ENCODE results near the gene ZNF521.

The ZNF521 gene

GRCh38 chr18:25256439-25256838 lies 95.5 kb downstream of the ZNF521 start:
- H3K36me3 ChIP-seq: no peaks in the 10 kb centered on the region
- no peak overlapping the region for H3K9ac ChIP-seq
- no peaks in the 10 kb centered on the region for H3K4me1 ChIP-seq
- no peaks in the 10 kb centered on the region for H3K9me3 ChIP-seq
- no peak overlapping the region for H3K27ac ChIP-seq
- no peaks in the 10 kb centered on the region for H4K20me1 ChIP-seq
- no peak for TF ChIP-seq Cebpa-rat (IDR thresholded peaks at IDR 0.05)
- no peak overlapping the region for H3K4me2 ChIP-seq
- no peaks in the 10 kb centered on the region for H3K27me3 ChIP-seq
- no peak overlapping the region for H3K4me3 ChIP-seq

- TF ChIP-seq Cebpa-rat (IDR thresholded peaks at IDR 0.05): no peak
- Histone ChIP-seq H3K36me3 (no peaks in the 10 kb centered on the region), H3K27me3 (no peaks in the 10 kb centered on the region), H3K4me1 (no peaks in the 10 kb centered on the region), H3K4me3 (no peak overlapping the region), H3K9ac (no peak overlapping the region), H3K27ac (no peak overlapping the region), H3K4me2 (no peak overlapping the region), H4K20me1 (no peaks in the 10 kb centered on the region), H3K9me3 (no peaks in the 10 kb centered on the region)
These were observed 98.2 kb downstream of the ZNF521 start for GRCh38 chr18:25253779-25254178.

DNA sequence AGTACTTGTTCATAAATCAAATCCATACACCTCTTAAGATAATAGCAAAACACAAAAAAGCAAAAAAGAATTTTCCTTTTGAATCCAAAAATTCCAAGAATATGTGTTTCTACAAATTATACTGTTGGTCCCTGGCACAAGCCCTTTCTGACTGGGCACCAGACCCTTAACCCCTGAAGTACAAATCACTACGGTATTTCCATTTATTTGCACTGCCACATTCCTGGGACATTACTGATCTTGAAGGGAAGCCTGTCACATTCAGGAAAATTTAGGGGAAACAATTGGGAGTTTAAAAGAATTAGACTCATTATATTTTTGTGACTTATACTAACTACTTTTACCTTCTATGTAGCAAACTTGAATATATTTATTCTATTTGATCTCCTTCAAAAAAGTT lies 98.8 kb downstream of the ZNF521 start:
- H3K4me3 ChIP-seq: no peak overlapping the region
- no peaks in the 10 kb centered on the region for H4K20me1 ChIP-seq
- no peaks in the 10 kb centered on the region for H3K27me3 ChIP-seq
- no peak for TF ChIP-seq Cebpa-rat (IDR thresholded peaks at IDR 0.05)
- H3K36me3 ChIP-seq: no peaks in the 10 kb centered on the region
- H3K9ac ChIP-seq: no peak overlapping the region
- H3K4me2 ChIP-seq: no peak overlapping the region
- no peaks in the 10 kb centered on the region for H3K9me3 ChIP-seq
- H3K27ac ChIP-seq: no peak overlapping the region
- H3K4me1 ChIP-seq: no peaks in the 10 kb centered on the region

DNA sequence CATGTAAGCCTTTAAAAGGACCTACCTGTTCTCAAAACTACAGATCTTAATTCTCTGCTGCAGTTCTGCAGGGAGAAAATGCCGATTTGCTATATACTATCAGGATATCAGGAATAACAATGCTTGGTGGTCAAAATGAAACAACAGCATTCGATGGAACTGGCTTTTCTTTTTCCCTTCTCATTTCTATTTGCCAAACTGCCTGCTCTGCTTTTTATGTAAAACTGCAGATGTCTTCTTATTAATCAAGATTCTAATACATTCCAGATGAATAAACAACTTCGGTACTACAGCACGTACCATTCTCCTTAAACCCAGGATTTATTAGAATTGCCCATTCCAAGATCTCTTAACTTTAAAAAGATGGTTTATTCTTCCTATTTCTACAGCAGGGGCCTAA lies 100.9 kb downstream of the ZNF521 start:
- no peaks in the 10 kb centered on the region for H3K36me3 ChIP-seq
- no peaks in the 10 kb centered on the region for H3K9me3 ChIP-seq
- H3K9ac ChIP-seq: no peak overlapping the region
- no peaks in the 10 kb centered on the region for H4K20me1 ChIP-seq
- no peaks in the 10 kb centered on the region for H3K27me3 ChIP-seq
- H3K4me3 ChIP-seq: no peak overlapping the region
- H3K4me1 ChIP-seq: no peaks in the 10 kb centered on the region
- H3K4me2 ChIP-seq: no peak overlapping the region
- TF ChIP-seq Cebpa-rat (IDR thresholded peaks at IDR 0.05): no peak
- H3K27ac ChIP-seq: no peak overlapping the region

DNA sequence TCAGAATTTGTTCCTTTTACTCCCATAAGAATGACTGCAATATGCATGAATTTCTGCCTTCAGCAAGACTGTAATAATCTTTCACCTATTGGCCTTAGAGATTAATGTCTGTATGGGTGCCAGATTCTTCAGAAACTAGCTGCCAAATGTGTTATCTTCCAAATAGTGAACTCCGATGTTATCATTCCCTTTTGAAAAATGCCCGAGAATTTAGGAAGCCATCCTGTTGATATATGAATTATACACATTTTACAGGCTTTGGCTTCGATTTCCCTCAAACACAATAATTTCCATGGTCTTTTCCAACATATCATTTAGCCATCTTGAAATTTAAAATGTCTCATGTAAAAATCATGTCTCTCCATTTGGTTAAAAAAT lies 101.5 kb downstream of the ZNF521 start:
- TF ChIP-seq Cebpa-rat (IDR thresholded peaks at IDR 0.05): no peak
- Histone ChIP-seq H4K20me1 (no peaks in the 10 kb centered on the region), H3K27me3 (no peaks in the 10 kb centered on the region), H3K4me1 (no peaks in the 10 kb centered on the region), H3K36me3 (no peaks in the 10 kb centered on the region), H3K4me2 (no peak overlapping the region), H3K9me3 (no peaks in the 10 kb centered on the region), H3K4me3 (no peak overlapping the region), H3K27ac (no peak overlapping the region), H3K9ac (no peak overlapping the region)

DNA sequence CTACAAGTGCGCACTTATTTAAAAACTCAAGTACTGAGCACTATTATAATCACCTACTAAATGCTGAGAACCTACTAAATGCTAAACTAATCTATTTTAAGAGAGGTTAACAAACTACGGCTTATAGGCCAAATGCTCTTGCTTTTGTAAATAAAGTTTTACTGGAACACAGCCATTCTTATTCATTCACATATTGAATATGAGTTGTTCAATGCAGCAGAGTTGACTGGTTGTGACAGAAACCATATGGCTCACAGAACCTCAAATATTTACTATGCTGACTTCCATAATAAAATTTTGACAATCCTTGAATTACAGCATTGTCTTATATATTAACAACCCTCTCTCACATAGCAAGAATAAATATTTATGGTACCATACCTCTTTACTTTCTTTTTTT lies 103.2 kb downstream of the ZNF521 start:
- H3K9ac ChIP-seq: no peak overlapping the region
- H3K4me3 ChIP-seq: no peak overlapping the region
- H4K20me1 ChIP-seq: no peaks in the 10 kb centered on the region
- no peak overlapping the region for H3K4me2 ChIP-seq
- H3K9me3 ChIP-seq: no peaks in the 10 kb centered on the region
- H3K27me3 ChIP-seq: no peaks in the 10 kb centered on the region
- no peak for TF ChIP-seq Cebpa-rat (IDR thresholded peaks at IDR 0.05)
- H3K27ac ChIP-seq: no peak overlapping the region
- no peaks in the 10 kb centered on the region for H3K36me3 ChIP-seq
- no peaks in the 10 kb centered on the region for H3K4me1 ChIP-seq

DNA sequence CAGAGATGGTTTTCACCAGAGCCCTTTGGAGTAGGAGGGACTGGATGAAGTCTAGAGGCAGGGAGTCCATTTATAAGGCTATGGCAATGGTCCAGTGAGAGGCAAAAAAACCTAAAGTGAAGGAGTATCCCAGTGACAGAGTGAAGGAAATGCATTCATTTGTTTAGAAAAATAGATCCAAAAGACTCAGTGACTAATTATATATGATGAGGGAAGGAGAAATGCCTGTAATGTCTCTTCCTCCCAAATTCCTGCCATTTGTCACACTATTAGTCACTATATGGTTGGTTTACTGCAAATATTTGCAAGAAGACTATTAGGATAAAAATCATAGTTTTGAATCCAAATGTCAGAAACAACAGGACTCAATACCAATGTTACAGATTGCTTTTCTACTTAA lies 104.2 kb downstream of the ZNF521 start:
- H3K4me3 ChIP-seq: no peak overlapping the region

GRCh38 chr18:25244924-25245698 lies 106.9 kb downstream of the ZNF521 start:
- no peak for TF ChIP-seq Cebpa-rat (IDR thresholded peaks at IDR 0.05)
- Histone ChIP-seq H4K20me1 (no peaks in the 10 kb centered on the region), H3K4me3 (no peak overlapping the region), H3K9ac (no peak overlapping the region), H3K27ac (no peak overlapping the region), H3K9me3 (no peaks in the 10 kb centered on the region), H3K4me1 (no peaks in the 10 kb centered on the region), H3K27me3 (no peaks in the 10 kb centered on the region), H3K36me3 (no peaks in the 10 kb centered on the region), H3K4me2 (no peak overlapping the region)

More for the DNA sequence above, 104.2 kb downstream of the ZNF521 start:
- no peak overlapping the region for H3K4me2 ChIP-seq
- H3K9me3 ChIP-seq: no peaks in the 10 kb centered on the region
- no peaks in the 10 kb centered on the region for H4K20me1 ChIP-seq
- H3K27ac ChIP-seq: no peak overlapping the region
- H3K36me3 ChIP-seq: no peaks in the 10 kb centered on the region
- H3K9ac ChIP-seq: no peak overlapping the region
- H3K27me3 ChIP-seq: no peaks in the 10 kb centered on the region
- H3K4me1 ChIP-seq: no peaks in the 10 kb centered on the region
- no peak for TF ChIP-seq Cebpa-rat (IDR thresholded peaks at IDR 0.05)

- H3K36me3 ChIP-seq: no peaks in the 10 kb centered on the region
- no peak for TF ChIP-seq Cebpa-rat (IDR thresholded peaks at IDR 0.05)
- H3K9ac ChIP-seq: no peak overlapping the region
- H3K4me1 ChIP-seq: no peaks in the 10 kb centered on the region
- H4K20me1 ChIP-seq: no peaks in the 10 kb centered on the region
- H3K4me2 ChIP-seq: no peak overlapping the region
- no peaks in the 10 kb centered on the region for H3K9me3 ChIP-seq
- H3K27me3 ChIP-seq: no peaks in the 10 kb centered on the region
- no peak overlapping the region for H3K27ac ChIP-seq
- no peak overlapping the region for H3K4me3 ChIP-seq
These were observed 107.8 kb downstream of the ZNF521 start for GRCh38 chr18:25244170-25244569.

- Histone ChIP-seq H3K9me3 (no peaks in the 10 kb centered on the region), H3K4me2 (no peak overlapping the region), H3K36me3 (no peaks in the 10 kb centered on the region), H3K27ac (no peak overlapping the region), H3K4me3 (no peak overlapping the region), H3K9ac (no peak overlapping the region), H3K4me1 (no peaks in the 10 kb centered on the region), H4K20me1 (no peaks in the 10 kb centered on the region), H3K27me3 (no peaks in the 10 kb centered on the region)
- TF ChIP-seq Cebpa-rat (IDR thresholded peaks at IDR 0.05): no peak
These were observed 108.2 kb downstream of the ZNF521 start for GRCh38 chr18:25243754-25244153.

DNA sequence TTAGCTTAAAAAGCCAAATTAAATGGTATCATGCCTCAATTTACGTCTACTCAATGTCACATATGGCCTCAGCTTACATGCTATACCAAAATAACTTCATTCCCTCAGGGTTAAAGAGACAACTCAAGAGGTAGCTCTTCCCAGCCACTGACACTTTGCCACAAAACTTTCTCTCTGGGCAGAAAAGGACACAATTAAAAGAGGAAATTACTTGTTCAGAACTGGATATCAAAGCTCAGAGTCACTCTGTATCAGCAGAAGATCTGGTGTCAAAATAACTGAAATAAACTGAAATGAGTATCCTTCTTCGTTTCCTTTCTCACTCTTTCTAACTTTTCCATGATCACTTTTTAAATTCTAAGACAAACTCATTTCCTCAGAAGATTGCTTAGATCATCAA lies 108.7 kb downstream of the ZNF521 start:
- H3K27me3 ChIP-seq: no peaks in the 10 kb centered on the region
- H3K36me3 ChIP-seq: no peaks in the 10 kb centered on the region
- no peak overlapping the region for H3K4me3 ChIP-seq
- H3K27ac ChIP-seq: no peak overlapping the region
- H3K9ac ChIP-seq: no peak overlapping the region
- no peaks in the 10 kb centered on the region for H3K4me1 ChIP-seq
- no peaks in the 10 kb centered on the region for H3K9me3 ChIP-seq
- TF ChIP-seq Cebpa-rat (IDR thresholded peaks at IDR 0.05): no peak
- H4K20me1 ChIP-seq: no peaks in the 10 kb centered on the region
- H3K4me2 ChIP-seq: no peak overlapping the region

Measured in BLaER1 (cell line).